ENCODE results near the gene PCDHGA10.
"Not testable (repeated sequence)": the region's sequence is repeated elsewhere in the genome, so short reads cannot be mapped to it uniquely, and the experiment has no call there.

The PCDHGA10 gene

DNA sequence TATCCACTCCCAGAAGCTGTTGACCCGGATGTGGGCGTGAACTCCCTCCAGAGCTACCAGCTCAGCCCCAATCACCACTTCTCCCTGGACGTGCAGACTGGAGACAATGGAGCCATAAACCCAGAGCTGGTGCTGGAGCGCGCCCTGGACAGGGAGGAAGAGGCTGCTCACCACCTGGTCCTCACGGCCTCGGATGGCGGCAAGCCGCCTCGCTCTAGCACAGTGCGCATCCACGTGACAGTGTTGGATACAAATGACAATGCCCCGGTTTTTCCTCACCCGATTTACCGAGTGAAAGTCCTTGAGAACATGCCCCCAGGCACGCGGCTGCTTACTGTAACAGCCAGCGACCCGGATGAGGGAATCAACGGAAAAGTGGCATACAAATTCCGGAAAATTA lies 19.5 kb upstream of the PCDHGA10 start:
- no peak for DNase-seq

DNA sequence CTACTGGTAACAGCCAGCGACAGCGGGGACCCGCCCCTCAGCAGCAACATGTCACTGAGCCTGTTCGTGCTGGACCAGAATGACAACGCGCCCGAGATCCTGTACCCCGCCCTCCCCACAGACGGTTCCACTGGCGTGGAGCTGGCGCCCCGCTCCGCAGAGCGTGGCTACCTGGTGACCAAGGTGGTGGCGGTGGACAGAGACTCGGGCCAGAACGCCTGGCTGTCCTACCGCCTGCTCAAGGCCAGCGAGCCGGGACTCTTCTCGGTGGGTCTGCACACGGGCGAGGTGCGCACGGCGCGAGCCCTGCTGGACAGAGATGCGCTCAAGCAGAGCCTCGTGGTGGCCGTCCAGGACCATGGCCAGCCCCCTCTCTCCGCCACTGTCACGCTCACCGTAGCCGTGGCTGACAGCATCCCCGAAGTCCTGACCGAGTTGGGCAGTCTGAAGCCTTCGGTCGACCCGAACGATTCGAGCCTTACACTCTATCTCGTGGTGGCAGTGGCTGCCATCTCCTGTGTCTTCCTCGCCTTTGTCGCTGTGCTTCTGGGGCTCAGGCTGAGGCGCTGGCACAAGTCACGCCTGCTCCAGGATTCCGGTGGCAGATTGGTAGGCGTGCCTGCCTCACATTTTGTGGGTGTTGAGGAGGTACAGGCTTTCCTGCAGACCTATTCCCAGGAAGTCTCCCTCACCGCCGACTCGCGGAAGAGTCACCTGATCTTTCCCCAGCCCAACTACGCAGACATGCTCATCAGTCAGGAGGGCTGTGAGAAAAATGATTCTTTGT lies 18.2 kb upstream of the PCDHGA10 start:
- not testable (repeated sequence) for DNase-seq

DNA sequence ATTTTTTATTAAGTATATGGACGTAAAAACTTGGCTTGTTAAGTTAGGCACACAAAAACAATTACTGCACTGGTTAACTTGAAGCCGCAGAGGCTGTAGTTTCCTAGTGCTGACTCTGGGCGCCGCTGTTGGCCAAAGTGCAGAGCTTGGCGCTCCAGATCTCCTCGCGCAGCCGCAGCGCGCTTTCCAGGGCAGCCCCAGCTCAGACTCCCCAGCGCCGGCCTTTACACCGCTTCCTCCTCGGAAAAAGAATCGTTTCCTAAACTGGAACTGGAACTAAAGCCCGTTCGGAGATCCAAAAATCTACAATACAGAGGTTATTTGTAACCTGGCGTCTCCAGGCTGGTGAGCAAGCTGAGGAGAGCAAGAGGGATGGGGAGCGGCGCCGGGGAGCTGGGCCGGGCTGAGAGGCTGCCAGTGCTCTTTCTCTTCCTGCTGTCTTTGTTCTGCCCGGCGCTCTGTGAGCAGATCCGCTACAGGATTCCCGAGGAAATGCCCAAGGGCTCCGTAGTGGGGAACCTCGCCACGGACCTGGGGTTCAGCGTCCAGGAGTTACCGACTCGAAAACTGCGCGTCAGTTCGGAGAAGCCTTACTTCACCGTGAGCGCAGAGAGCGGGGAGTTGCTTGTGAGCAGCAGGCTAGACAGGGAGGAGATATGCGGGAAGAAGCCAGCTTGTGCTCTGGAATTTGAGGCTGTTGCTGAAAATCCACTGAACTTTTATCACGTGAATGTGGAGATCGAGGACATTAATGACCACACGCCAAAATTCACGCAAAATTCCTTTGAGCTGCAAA lies 14.8 kb upstream of the PCDHGA10 start, which contains the start of gene PCDHGB5:
PCDHGB5 (plus strand) TSS at position 192 of the 796 bp plus-strand sequence; CDS start at position 373, 181 bp downstream.
- DNase-seq: not testable (repeated sequence)

DNA sequence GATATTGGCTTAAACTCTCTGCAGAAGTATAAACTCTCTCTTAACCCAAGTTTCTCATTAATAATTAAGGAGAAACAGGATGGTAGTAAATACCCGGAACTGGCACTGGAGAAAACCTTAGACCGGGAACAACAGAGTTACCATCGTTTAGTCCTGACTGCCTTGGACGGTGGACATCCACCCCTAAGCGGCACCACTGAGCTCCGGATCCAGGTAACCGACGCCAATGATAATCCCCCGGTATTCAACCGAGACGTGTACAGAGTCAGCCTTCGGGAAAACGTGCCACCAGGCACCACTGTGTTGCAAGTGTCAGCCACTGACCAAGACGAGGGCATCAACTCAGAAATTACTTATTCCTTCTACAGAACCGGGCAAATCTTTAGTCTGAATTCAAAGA lies 14.2 kb upstream of the PCDHGA10 start:
- no peak for DNase-seq

DNA sequence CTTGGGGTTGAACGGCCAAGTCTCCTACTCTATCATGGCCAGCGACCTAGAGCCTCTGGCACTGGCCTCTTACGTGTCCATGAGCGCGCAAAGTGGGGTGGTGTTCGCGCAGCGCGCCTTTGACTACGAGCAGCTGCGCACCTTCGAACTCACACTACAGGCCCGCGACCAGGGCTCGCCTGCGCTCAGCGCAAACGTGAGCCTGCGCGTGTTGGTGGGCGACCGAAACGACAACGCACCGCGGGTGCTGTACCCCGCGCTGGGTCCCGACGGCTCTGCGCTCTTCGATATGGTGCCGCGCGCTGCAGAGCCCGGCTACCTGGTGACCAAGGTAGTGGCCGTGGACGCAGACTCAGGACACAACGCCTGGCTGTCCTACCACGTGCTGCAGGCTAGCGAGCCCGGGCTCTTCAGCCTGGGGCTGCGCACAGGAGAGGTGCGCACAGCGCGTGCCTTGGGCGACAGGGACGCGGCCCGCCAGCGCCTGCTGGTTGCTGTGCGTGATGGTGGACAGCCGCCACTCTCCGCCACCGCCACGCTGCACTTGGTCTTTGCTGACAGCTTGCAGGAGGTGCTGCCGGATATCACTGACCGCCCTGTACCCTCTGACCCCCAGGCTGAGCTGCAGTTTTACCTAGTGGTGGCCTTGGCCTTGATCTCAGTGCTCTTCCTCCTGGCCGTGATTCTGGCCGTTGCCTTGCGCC lies 13.1 kb upstream of the PCDHGA10 start:
- no peak for DNase-seq

DNA sequence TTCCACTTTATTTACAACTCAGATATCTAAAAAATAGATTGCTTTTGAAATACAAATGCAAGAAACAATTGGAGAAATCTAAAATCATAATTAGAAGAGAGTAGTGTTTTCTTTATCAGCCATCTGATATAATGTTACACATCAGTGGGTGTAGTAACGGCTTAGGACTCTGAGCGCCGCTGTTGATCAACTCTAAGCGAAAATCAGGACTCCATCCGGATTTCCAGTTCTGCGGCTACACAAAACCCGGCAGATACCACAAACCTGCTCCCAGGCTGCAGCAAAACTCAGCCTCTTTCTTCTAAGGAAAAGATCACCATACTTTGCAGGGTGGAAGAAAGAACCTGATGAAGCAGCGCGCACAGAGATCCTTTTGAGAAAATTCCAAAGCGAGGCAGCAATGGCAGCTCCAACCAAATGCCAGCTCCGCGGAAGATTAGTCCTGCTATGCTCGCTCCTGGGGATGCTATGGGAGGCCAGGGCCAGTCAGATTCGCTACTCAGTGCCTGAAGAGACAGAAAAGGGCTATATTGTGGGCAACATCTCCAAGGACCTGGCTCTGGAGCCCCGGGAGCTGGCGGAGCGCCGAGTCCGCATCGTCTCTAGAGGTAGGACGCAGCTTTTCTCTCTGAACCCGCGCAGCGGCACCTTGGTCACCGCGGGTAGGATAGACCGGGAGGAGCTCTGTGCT lies 10.1 kb upstream of the PCDHGA10 start, which contains the start of gene PCDHGA9:
PCDHGA9 (plus strand) TSS at position 226 of the 691 bp plus-strand sequence; CDS start at position 401, 175 bp downstream.
- DNase-seq: no peak

DNA sequence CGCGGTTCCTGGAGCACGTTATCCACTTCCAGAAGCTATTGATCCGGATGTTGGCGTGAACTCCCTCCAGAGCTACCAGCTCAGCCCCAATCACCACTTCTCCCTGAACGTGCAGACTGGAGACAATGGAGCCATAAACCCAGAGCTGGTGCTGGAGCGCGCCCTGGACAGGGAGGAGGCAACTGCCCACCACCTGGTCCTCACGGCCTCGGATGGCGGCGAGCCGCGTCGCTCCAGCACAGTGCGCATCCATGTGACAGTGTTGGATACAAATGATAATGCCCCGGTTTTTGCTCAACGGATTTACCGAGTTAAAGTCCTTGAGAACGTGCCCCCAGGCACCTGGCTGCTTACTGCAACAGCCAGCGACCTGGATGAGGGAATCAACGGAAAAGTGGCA lies 9.4 kb upstream of the PCDHGA10 start:
- DNase-seq: no peak

DNA sequence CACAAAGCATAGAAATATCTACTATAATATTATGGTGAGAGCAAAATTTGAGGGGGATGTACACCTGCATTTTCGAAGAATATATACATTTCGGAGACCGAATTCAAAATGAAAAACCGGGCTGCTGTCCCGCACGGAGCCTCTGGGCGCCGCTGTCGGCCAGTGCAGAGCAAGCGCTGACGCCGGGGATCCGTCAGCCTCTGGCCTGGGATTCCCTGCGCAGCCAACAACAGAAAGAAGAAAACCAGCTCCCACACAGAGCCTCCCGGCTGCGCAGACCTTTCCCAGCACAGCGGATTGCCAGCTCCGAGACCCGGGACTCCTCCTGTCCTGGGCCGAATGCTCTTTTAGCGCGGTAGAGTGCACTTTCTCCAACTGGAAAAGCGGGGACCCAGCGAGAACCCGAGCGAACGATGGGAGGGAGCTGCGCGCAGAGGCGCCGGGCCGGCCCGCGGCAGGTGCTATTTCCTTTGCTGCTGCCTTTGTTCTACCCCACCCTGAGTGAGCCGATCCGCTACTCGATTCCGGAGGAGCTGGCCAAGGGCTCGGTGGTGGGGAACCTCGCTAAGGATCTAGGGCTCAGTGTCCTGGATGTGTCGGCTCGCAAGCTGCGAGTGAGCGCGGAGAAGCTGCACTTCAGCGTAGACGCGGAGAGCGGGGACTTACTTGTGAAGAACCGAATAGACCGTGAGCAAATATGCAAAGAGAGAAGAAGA lies 4.8 kb upstream of the PCDHGA10 start, which contains the start of gene PCDHGB6:
PCDHGB6 (plus strand) TSS at position 232 of the 716 bp plus-strand sequence; CDS start at position 414, 182 bp downstream.
- not testable (repeated sequence) for DNase-seq

DNA sequence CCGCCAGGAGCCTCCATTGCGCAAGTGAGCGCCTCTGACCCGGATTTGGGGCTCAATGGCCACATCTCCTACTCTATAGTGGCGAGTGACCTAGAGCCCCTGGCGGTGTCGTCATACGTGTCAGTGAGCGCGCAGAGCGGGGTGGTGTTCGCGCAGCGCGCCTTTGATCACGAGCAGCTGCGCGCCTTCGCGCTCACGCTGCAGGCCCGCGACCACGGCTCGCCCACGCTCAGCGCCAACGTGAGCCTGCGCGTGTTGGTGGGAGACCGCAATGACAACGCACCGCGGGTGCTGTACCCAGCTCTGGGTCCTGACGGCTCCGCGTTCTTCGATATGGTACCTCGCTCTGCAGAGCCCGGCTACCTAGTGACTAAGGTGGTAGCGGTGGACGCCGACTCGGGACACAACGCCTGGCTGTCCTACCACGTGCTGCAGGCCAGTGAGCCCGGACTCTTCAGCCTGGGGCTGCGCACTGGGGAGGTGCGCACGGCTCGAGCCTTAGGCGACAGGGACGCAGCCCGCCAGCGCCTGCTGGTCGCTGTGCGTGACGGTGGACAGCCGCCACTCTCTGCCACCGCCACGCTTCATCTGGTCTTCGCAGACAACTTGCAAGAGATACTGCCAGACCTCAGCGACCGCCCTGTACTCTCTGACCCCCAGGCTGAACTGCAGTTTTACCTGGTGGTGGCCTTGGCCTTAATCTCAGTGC lies 3.0 kb upstream of the PCDHGA10 start:
- no peak for DNase-seq

DNA sequence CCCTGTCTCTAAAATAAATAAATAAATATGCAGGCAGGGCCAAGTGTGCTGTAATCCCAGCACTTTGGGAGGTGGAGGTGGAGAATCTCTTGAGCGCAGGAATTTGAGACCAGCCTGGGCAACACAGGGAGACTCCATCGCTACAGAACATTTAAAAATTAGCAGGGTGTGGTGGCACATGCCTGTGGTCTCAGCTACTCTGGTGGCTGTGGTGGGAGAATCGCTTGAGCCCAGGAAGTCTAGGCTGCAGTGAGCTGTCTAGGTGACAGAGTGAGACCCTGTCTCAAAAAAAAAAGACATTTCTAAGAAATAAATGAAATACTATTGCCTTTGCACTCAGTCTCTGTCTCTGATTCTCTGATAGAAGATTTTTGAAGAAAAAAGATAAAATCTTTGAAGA lies 1.2 kb upstream of the PCDHGA10 start:
- no peak for DNase-seq

DNA sequence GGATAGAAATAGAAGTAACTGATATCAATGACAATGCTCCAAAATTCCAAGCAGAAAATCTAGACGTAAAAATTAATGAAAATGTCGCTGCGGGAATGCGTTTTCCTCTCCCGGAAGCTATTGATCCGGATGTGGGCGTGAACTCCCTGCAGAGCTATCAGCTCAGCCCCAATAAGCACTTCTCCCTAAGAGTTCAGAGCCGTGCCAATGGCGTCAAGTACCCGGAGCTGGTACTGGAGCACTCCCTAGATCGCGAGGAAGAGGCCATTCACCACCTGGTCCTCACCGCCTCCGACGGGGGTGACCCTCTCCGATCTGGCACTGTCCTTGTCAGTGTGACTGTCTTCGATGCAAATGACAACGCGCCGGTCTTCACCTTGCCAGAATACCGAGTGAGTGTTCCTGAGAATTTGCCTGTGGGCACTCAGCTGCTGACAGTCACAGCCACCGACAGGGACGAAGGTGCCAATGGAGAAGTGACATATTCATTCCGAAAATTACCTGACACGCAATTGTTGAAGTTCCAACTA lies 818 bp downstream of the PCDHGA10 start:
- DNase-seq: no peak

DNA sequence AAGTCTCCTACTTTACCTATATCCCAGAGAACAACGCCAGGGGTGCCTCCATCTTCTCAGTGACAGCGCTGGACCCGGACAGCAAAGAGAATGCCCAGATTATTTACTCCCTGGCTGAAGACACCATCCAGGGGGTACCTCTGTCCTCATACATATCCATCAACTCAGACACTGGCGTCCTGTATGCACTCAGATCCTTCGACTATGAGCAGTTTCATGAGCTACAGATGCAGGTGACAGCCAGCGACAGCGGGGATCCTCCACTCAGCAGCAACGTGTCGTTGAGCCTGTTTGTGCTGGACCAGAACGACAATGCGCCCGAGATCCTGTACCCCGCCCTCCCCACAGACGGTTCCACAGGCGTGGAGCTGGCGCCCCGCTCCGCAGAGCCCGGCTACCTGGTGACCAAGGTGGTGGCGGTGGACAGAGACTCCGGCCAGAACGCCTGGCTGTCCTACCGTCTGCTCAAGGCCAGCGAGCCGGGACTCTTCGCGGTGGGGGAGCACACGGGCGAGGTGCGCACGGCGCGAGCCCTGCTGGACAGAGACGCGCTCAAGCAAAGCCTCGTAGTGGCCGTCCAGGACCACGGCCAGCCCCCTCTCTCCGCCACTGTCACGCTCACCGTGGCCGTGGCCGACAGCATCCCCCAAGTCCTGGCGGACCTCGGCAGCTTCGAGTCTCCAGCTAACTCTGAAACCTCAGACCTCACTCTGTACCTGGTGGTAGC lies 1.9 kb downstream of the PCDHGA10 start:
- not testable (repeated sequence) for DNase-seq

DNA sequence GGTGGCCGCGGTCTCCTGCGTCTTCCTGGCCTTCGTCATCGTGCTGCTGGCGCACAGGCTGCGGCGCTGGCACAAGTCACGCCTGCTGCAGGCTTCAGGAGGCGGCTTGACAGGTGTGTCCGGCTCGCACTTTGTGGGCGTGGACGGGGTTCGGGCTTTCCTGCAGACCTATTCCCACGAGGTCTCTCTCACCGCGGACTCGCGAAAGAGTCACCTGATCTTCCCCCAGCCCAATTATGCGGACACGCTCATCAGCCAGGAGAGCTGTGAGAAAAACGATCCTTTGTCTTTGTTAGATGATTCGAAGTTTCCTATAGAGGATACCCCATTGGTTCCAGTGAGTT lies 2.5 kb downstream of the PCDHGA10 start:
- DNase-seq: not testable (repeated sequence)

DNA sequence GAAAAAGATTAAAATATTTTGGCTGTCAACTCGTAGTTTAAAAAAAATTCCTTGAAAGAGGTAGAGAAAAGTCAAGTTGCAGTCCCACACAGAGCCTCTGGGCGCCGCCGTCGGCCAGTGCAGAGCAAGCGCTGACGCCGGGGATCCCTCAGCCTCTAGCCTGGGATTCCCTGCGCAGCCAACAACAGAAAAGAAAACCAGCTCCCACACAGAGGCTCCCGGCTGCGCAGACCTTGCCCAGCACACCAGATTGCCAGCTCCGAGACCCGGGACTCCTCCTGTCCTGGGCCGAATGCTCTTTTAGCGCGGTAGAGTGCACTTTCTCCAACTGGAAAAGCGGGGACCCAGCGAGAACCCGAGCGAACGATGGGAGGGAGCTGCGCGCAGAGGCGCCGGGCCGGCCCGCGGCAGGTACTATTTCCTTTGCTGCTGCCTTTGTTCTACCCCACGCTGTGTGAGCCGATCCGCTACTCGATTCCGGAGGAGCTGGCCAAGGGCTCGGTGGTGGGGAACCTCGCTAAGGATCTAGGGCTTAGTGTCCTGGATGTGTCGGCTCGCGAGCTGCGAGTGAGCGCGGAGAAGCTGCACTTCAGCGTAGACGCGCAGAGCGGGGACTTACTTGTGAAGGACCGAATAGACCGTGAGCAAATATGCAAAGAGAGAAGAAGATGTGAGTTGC lies 4.8 kb downstream of the PCDHGA10 start, which contains the start of gene PCDHGB7:
PCDHGB7 (plus strand) TSS at position 184 of the 679 bp plus-strand sequence; CDS start at position 367, 183 bp downstream.
- peak; percentile 13 for DNase-seq

DNA sequence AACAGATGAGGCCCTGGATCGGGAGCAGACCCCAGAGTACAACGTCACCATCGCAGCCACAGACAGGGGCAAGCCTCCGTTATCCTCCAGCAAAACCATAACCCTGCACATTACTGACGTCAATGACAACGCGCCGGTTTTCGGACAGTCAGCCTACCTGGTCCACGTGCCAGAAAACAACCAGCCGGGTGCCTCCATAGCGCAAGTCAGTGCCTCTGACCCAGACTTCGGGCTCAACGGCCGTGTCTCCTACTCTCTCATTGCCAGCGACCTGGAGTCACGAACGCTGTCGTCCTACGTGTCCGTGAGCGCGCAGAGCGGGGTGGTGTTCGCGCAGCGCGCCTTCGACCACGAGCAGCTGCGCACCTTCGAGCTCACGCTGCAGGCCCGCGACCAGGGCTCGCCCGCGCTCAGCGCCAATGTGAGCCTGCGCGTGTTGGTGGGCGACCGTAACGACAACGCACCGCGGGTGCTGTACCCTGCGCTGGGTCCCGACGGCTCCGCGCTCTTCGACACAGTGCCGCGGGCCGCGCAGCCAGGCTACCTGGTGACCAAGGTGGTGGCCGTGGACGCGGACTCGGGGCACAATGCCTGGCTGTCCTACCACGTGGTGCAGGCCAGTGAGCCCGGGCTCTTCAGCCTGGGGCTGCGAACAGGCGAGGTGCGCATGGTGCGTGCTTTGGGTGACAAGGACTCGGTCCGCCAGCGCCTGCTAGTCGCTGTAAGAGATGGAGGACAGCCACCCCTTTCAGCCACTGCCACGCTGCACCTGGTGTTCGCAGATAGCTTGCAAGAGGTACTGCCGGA lies 6.5 kb downstream of the PCDHGA10 start:
- DNase-seq: no peak

DNA sequence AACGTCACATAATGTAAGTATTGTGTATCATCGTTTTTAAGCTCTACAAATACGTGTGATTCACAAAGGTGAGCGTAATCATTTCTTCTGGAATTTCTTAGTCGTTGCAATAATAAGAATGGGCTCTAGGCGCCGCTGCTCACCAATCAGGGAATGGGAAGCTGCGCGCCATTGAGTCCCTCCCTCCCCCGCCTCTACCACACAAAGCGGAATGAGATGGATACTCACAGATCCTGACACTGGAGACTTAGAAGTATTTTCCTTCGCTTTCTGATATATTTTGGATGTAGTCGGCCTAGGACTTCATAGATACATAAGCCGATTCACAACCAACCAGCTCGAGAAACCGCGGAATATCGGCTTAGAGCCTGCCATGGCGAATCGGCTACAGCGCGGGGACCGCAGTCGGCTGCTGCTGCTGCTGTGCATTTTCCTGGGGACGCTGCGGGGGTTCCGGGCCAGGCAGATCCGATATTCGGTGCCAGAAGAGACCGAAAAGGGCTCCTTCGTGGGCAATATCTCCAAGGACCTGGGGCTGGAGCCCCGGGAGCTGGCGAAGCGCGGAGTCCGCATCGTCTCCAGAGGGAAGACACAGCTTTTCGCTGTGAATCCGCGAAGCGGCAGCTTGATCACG lies 8.2 kb downstream of the PCDHGA10 start, which contains the start of gene PCDHGA11:
PCDHGA11 (plus strand) TSS at position 197 of the 634 bp plus-strand sequence; CDS start at position 374, 177 bp downstream.
- no peak for DNase-seq

DNA sequence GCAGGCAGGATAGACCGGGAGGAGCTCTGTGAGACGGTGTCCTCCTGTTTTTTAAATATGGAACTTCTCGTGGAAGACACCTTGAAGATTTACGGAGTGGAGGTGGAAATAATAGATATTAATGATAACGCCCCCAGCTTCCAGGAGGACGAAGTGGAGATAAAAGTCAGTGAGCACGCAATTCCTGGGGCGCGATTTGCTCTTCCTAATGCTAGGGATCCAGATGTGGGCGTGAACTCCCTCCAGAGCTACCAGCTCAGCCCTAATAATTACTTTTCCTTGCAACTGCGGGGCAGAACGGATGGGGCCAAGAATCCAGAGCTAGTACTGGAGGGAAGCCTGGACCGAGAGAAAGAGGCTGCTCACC lies 8.7 kb downstream of the PCDHGA10 start:
- DNase-seq: no peak

Data from effector CD4-positive, alpha-beta T cell (primary cell).